ENCODE data around the gene DDX3X. TPM values are rescaled to one million over a fixed set of nuclear protein-coding genes. Genes with fewer than 3 reads are reported as not detected.

Gene DDX3X
- total and polyA plus RNA-seq, 2 donors (not counting 1 experiment from before 2014, with no cell fraction given) = 130 to 289 TPM

GRCh38 chrX:41350976-41351569 is 17.1 kb downstream of the DDX3X start:
- Histone ChIP-seq H3K79me2 (ENCODE audit: control insufficient read depth, insufficient read depth, low read length) (no peaks in the 10 kb centered on the region), H3K4me1 (ENCODE audit: control insufficient read depth in 2 of 2, insufficient read depth in 2 of 2, low read length in 2 of 2) (no peaks in the 10 kb centered on the region), H2AFZ (ENCODE audit: insufficient read depth, low read depth, low read length, poor library complexity, severe bottlenecking) (no peak overlapping the region), H3K9ac (ENCODE audit: low read length) (no peak overlapping the region), H3K27ac (ENCODE audit: low read length in 2 of 2) (peak overlapping the region in 1 of 2 donors; percentile 5), H3K36me3 (replicated peaks in 1 of 2; ENCODE audit: control extremely low read depth in 1 of 2, control insufficient read depth in 1 of 2, extremely low read depth in 1 of 2, insufficient read depth in 2 of 2, low read length in 1 of 2) (peaks cover 1 to 28% of the 10 kb centered on the region in 2 experiments), H3K9me3 (ENCODE audit: control extremely low read depth in 1 of 3, control insufficient read depth in 2 of 3, insufficient read depth in 1 of 3, low read length in 2 of 3) (no peaks in the 10 kb centered on the region), H3K4me2 (replicated peaks; ENCODE audit: low read depth, low read length, poor library complexity, severe bottlenecking) (no peak overlapping the region), H4K20me1 (ENCODE audit: control insufficient read depth, insufficient read depth, low read length, poor library complexity, severe bottlenecking) (peaks cover 30% of the 10 kb centered on the region), H3K27me3 (replicated peaks in 1 of 4; ENCODE audit: control extremely low read depth in 1 of 4, control insufficient read depth in 3 of 4, insufficient read depth in 4 of 4, low read length in 3 of 4) (no peaks in the 10 kb centered on the region), H3K4me3 (ENCODE audit: control extremely low read depth in 1 of 5, extremely low read depth in 1 of 5, insufficient read depth in 1 of 5, low read depth in 2 of 5, low read length in 4 of 5) (no peak overlapping the region)
- CTCF ChIA-PET = no interaction called here
- POLR2A ChIA-PET = no interaction called here
- Mint-ChIP-seq H3K4me3 (no peak overlapping the region), H3K27ac (no peak overlapping the region), H3K4me1 (peaks cover 16% of the 10 kb centered on the region), H3K27me3 (no peaks in the 10 kb centered on the region), H3K9me3 (ENCODE audit: insufficient read depth) (no peaks in the 10 kb centered on the region)
- DNase-seq (peak; percentile 37), ATAC-seq (ENCODE audit: low read depth) (no peak)
- TF ChIP-seq EZH2 (IDR thresholded peaks at IDR 0.05; ENCODE audit: borderline replicate concordance, insufficient read depth, low read depth, low read length, poor library complexity, severe bottlenecking) (no peak), CTCF (IDR thresholded peaks at IDR 0.05) (no peak)
- no CpG with 5 or more reads among the region's 3 CpGs for WGBS (ENCODE audit: insufficient coverage)
- intact Hi-C loops (cut with micrococcal nuclease) = no loop called here

GRCh38 chrX:41351923-41352322 is 18.0 kb downstream of the DDX3X start:
- Histone ChIP-seq H2AFZ (ENCODE audit: insufficient read depth, low read depth, low read length, poor library complexity, severe bottlenecking) (no peak overlapping the region), H3K4me3 (ENCODE audit: control extremely low read depth in 1 of 5, extremely low read depth in 1 of 5, insufficient read depth in 1 of 5, low read depth in 2 of 5, low read length in 4 of 5) (no peak overlapping the region), H3K36me3 (replicated peaks in 1 of 2; ENCODE audit: control extremely low read depth in 1 of 2, control insufficient read depth in 1 of 2, extremely low read depth in 1 of 2, insufficient read depth in 2 of 2, low read length in 1 of 2) (peaks cover 0 to 19% of the 10 kb centered on the region in 2 experiments), H4K20me1 (ENCODE audit: control insufficient read depth, insufficient read depth, low read length, poor library complexity, severe bottlenecking) (peaks cover 24% of the 10 kb centered on the region), H3K79me2 (ENCODE audit: control insufficient read depth, insufficient read depth, low read length) (no peaks in the 10 kb centered on the region), H3K27ac (ENCODE audit: low read length in 2 of 2) (peak overlapping the region in 1 of 2 donors; percentile 5), H3K4me2 (replicated peaks; ENCODE audit: low read depth, low read length, poor library complexity, severe bottlenecking) (no peak overlapping the region), H3K9ac (ENCODE audit: low read length) (no peak overlapping the region), H3K9me3 (ENCODE audit: control extremely low read depth in 1 of 3, control insufficient read depth in 2 of 3, insufficient read depth in 1 of 3, low read length in 2 of 3) (no peaks in the 10 kb centered on the region), H3K27me3 (replicated peaks in 1 of 4; ENCODE audit: control extremely low read depth in 1 of 4, control insufficient read depth in 3 of 4, insufficient read depth in 4 of 4, low read length in 3 of 4) (no peaks in the 10 kb centered on the region), H3K4me1 (ENCODE audit: control insufficient read depth in 2 of 2, insufficient read depth in 2 of 2, low read length in 2 of 2) (no peaks in the 10 kb centered on the region)
- peak overlapping the region; percentile 38 for H3K27ac Mint-ChIP-seq
- ChIA-PET POLR2A (no interaction called here), CTCF (no interaction called here)
- no peaks in the 10 kb centered on the region for H3K27me3 Mint-ChIP-seq
- no peaks in the 10 kb centered on the region for H3K9me3 Mint-ChIP-seq (ENCODE audit: insufficient read depth)
- no peak for TF ChIP-seq CTCF (IDR thresholded peaks at IDR 0.05)
- TF ChIP-seq EZH2 (IDR thresholded peaks at IDR 0.05; ENCODE audit: borderline replicate concordance, insufficient read depth, low read depth, low read length, poor library complexity, severe bottlenecking) = no peak
- no CpG with 5 or more reads among the region's 3 CpGs for WGBS (ENCODE audit: insufficient coverage)
- H3K4me3 Mint-ChIP-seq = no peak overlapping the region
- no peak for DNase-seq
- peaks cover 16% of the 10 kb centered on the region for H3K4me1 Mint-ChIP-seq
- intact Hi-C loops (cut with micrococcal nuclease) = no loop called here
- ATAC-seq (ENCODE audit: low read depth) = no peak
